HEK293T (cell line): ENCODE measurements around the gene TMC3.

Experiments used
- ARNT ChIP-seq: fragments of 450-650 bp; IDR thresholded peaks from 2 replicates; pipeline ENCODE4 v1.6.1; 2017; ENCODE audit warnings: mild to moderate bottlenecking
- BHLHE40 ChIP-seq: fragments of 450-650 bp; IDR thresholded peaks from 2 replicates; pipeline ENCODE4 v1.6.1; 2016; ENCODE audit warnings: mild to moderate bottlenecking, moderate library complexity, borderline replicate concordance
- ELF4 ChIP-seq: fragments of 450-650 bp; IDR thresholded peaks from 2 replicates; pipeline ENCODE4 v1.6.1; 2017; ENCODE audit warnings: antibody characterized with exemption
- FOXA1 ChIP-seq: fragments of 450-650 bp; IDR thresholded peaks from 2 replicates; pipeline ENCODE4 v1.6.1; 2016; ENCODE audit warnings: mild to moderate bottlenecking
- FOXK2 ChIP-seq: fragments of 450-650 bp; IDR thresholded peaks from 2 replicates; pipeline ENCODE4 v1.6.1; 2016; ENCODE audit warnings: mild to moderate bottlenecking
- FOXM1 ChIP-seq: fragments of 450-650 bp; IDR thresholded peaks from 2 replicates; pipeline ENCODE4 v1.6.1; 2017; ENCODE audit warnings: mild to moderate bottlenecking, borderline replicate concordance
- HDGF ChIP-seq: fragments of 450-650 bp; IDR thresholded peaks from 2 replicates; pipeline ENCODE4 v1.6.1; 2017; ENCODE audit warnings: antibody characterized with exemption, borderline replicate concordance
- L3MBTL2 ChIP-seq: fragments of 450-650 bp; conservative IDR thresholded peaks from 2 replicates; pipeline ENCODE4 v1.6.1; 2016; ENCODE audit warnings: mild to moderate bottlenecking
- LEF1 ChIP-seq: fragments of 450-650 bp; IDR thresholded peaks from 2 replicates; pipeline ENCODE4 v1.6.1; 2017; ENCODE audit warnings: mild to moderate bottlenecking, borderline replicate concordance
- PKNOX1 ChIP-seq: fragments of 450-650 bp; IDR thresholded peaks from 2 replicates; pipeline ENCODE4 v1.6.1; 2016
- SP1 ChIP-seq: fragments of 450-650 bp; IDR thresholded peaks from 2 replicates; pipeline ENCODE4 v1.6.1; 2017
- TARDBP ChIP-seq: fragments of 450-650 bp; IDR thresholded peaks from 2 replicates; pipeline ENCODE4 v1.6.1; 2016
- ZNF384 ChIP-seq: fragments of 450-650 bp; IDR thresholded peaks from 2 replicates; pipeline ENCODE4 v1.6.1; 2016

GRCh38 chr15:81303244-81304225, 70.5 kb downstream of the TMC3 start:
- no peak for TF ChIP-seq FOXK2
- no peak for TF ChIP-seq ARNT
- no peak for TF ChIP-seq FOXA1
- no peak for TF ChIP-seq SP1
- no peak for TF ChIP-seq PKNOX1
- no peak for TF ChIP-seq ELF4
- no peak for TF ChIP-seq BHLHE40
- TF ChIP-seq ZNF384 = no peak
- TF ChIP-seq FOXM1 = no peak
- TF ChIP-seq TARDBP = no peak
- TF ChIP-seq HDGF = no peak
- no peak for TF ChIP-seq L3MBTL2
- TF ChIP-seq LEF1 = no peak
